GM12878 (cell line): ENCODE data around the gene ASMTL. TPM values are rescaled to one million over a fixed set of nuclear protein-coding genes. Genes with fewer than 3 reads are reported as not detected.

Experiments
- ATAC-seq: fragments of 200-7000 bp; cut with Tn5 transposase; 3 replicates; pipeline ENCODE4 v1.9.1; 2020; ENCODE audit warnings: mild to moderate bottlenecking, moderate library complexity
- BruUV-seq: library from RNA; stranded (reverse); fragments of 400-500 nt; replicated peaks from 2 replicates; lab custom pipeline; 2021; lab: Mats Ljungman, UMichigan
- CTCF ChIA-PET: fragments of 300-600 bp; sonication (Branson Sonifier 250); formaldehyde crosslinking; extraction: SDS; loops from one replicate; lab custom pipeline; 2021; ENCODE audit warnings: inconsistent platforms; lab: Yijun Ruan, JAX
- POLR2A ChIA-PET: fragments of 350-600 bp; formaldehyde crosslinking; extraction: SDS; loops from one replicate; lab custom pipeline; 2021; ENCODE audit warnings: inconsistent platforms; lab: Charles Lee
- RAD21 ChIA-PET: fragments of 300-600 bp; sonication (Branson Sonifier 250); formaldehyde crosslinking; loops from one replicate; lab custom pipeline; 2023; ENCODE audit warnings: antibody characterized with exemption; ENCODE audit not compliant: unreplicated experiment; lab: Charles Lee
- SMC1A ChIA-PET: fragments of 300-600 bp; sonication (Branson Sonifier 250); formaldehyde crosslinking; loops from one replicate; lab custom pipeline; 2023; ENCODE audit not compliant: unreplicated experiment, uncharacterized antibody; lab: Charles Lee
- DNase-seq: peaks from one replicate; pipeline ENCODE4 v3.0.0-alpha.2; 2011; ENCODE audit warnings: low read depth, low spot score
- FAIRE-seq: peaks from 3 replicates; lab custom pipeline; 2011; peaks lifted over from hg19 to GRCh38; lab: Jason Lieb, UNC
- H2AFZ ChIP-seq: 2 replicates; pipeline ENCODE4 v1.6.0; 2011; ENCODE audit warnings: low read depth, low read length, control low read depth; ENCODE audit not compliant: control insufficient read depth
- H3K27ac ChIP-seq: 2 replicates; pipeline ENCODE4 v1.5.1; 2011; ENCODE audit warnings: control low read depth; ENCODE audit not compliant: control insufficient read depth, insufficient read depth
- H3K27me3 ChIP-seq, 2 experiments: replicated peaks in 1 of 2; 2 replicates each; pipeline versions ENCODE4 v1.6.0 to v1.6.1; 2011; ENCODE audit warnings: low read length in 1 of 2; ENCODE audit not compliant: control insufficient read depth in 2 of 2, insufficient read depth in 2 of 2
- H3K36me3 ChIP-seq, 2 experiments: 2 replicates each; pipeline ENCODE4 v1.5.1; 2011; ENCODE audit warnings: low read length in 1 of 2; ENCODE audit not compliant: control insufficient read depth in 2 of 2, insufficient read depth in 2 of 2
- H3K4me1 ChIP-seq: 2 replicates; pipeline ENCODE4 v1.6.1; 2011; ENCODE audit warnings: mild to moderate bottlenecking, low read length, moderate library complexity, mixed read lengths; ENCODE audit not compliant: control insufficient read depth, insufficient read depth
- H3K4me2 ChIP-seq: 2 replicates; pipeline ENCODE4 v1.6.0; 2011; ENCODE audit warnings: control low read depth; ENCODE audit not compliant: control insufficient read depth, insufficient read depth
- H3K4me3 ChIP-seq: fragments of 200-600 bp; sonication (generic); 2 replicates; pipeline ENCODE4 v1.5.1; 2016
- H3K79me2 ChIP-seq: 2 replicates; pipeline ENCODE4 v1.6.0; 2011; ENCODE audit warnings: low read length; ENCODE audit not compliant: control insufficient read depth, insufficient read depth
- H3K9ac ChIP-seq: 2 replicates; pipeline ENCODE4 v1.8.0; 2011; ENCODE audit warnings: low read length, control low read depth, mixed read lengths; ENCODE audit not compliant: control insufficient read depth, insufficient read depth
- H3K9me3 ChIP-seq: replicated peaks from 3 replicates; pipeline ENCODE4 v1.5.1; 2011; ENCODE audit warnings: mild to moderate bottlenecking, low read length; ENCODE audit not compliant: control insufficient read depth, insufficient read depth
- H4K20me1 ChIP-seq: 2 replicates; pipeline ENCODE4 v1.6.0; 2011; ENCODE audit not compliant: control insufficient read depth, insufficient read depth
- ETV6 ChIP-seq, 2 experiments: fragments of 450-650 bp in 1 of 2; IDR thresholded peaks in 1 of 2; conservative IDR thresholded peaks in 1 of 2; 2 replicates each; pipeline ENCODE4 v1.6.1; 2014; ENCODE audit warnings: antibody characterized with exemption in 1 of 2, borderline replicate concordance in 1 of 2, low read depth in 1 of 2, mild to moderate bottlenecking in 1 of 2, moderate library complexity in 1 of 2
- POLR2AphosphoS2 ChIP-seq: IDR thresholded peaks from 2 replicates; pipeline ENCODE4 v1.6.1; 2011; ENCODE audit warnings: low read depth, mild to moderate bottlenecking, low read length, improper control_type of control experiment, moderate library complexity
- ZNF592 ChIP-seq: fragments of 450-650 bp; IDR thresholded peaks from 2 replicates; pipeline ENCODE4 v1.6.1; 2017; ENCODE audit warnings: mild to moderate bottlenecking, moderate library complexity
- WGBS: methylation state at CpG from one replicate; pipeline ENCODE4 v1.1.6; 2016; ENCODE audit warnings: low lambda C conversion rate; ENCODE audit not compliant: insufficient replicate concordance, insufficient coverage; ENCODE audit errors: missing lambda C conversion rate; 5-methylcytosine and 5-hydroxymethylcytosine counted together
- in situ Hi-C: fragments of 300-500 bp; cut with MboI; formaldehyde crosslinking; loops from 9 replicates; pipeline ENCODE4 v1.14.3; 2018; ENCODE audit warnings: mixed read lengths
- intact Hi-C: fragments of 100-400 bp; cut with micrococcal nuclease; formaldehyde crosslinking; loops from one replicate; pipeline ENCODE4 v1.14.2; 2022; ENCODE audit not compliant: unreplicated experiment
- polyA plus RNA-seq, 11 experiments: library from polyadenylated mRNA; depleted of rRNA in 4 of 11; unstranded in 6 of 11; stranded (reverse) in 5 of 11; fragments of >200 nt; fragmentation: Nextera tagmentation in 4 of 11; fragmentation: Illumina TruSeq in 1 of 11; extraction: Ambion mirVana in 4 of 11; extraction: Trizol in 1 of 11; gene quantifications; 1 replicate in 1 of 11; 2 replicates in 10 of 11; pipeline versions ENCODE4 v1.2.1 to v1.2.3, GENCODE V29; 2011 to 2016; ENCODE audit warnings: inconsistent platforms in 2 of 11, missing spikeins in 2 of 11, low read depth in 1 of 11
- total RNA-seq, 4 experiments: library from RNA; depleted of rRNA in 3 of 4; stranded (reverse); fragments of >200 nt in 3 of 4; fragmentation: Illumina TruSeq in 1 of 4; extraction: Trizol in 1 of 4; gene quantifications; 2 replicates each; pipeline versions ENCODE4 v1.2.1 to v1.2.3, GENCODE V29; 2013 to 2021

ASMTL gene
- total and polyA plus RNA-seq, 10 of the 15 experiments (the other 5 are each of a cell fraction or from before 2014, with no cell fraction given): 1.6 to 51.9 (median 32.1) TPM

GRCh38 chrX:1462596-1463251 lies 10.0 kb upstream of the ASMTL start:
- H3K79me2 ChIP-seq: peaks cover 8% of the 10 kb centered on the region
- no peak for ATAC-seq
- in situ Hi-C loops: loop anchor here (5.0 to 25.0 kb wide), 2 partner anchors 190 to 1050 kb away; partner anchors contain the start of genes DHRSX and ZBED1
- no peak for TF ChIP-seq ETV6 (conservative IDR thresholded peaks at IDR 0.05 in 1 of 2, IDR thresholded peaks at IDR 0.05 in 1 of 2; ENCODE audit: borderline replicate concordance in 1 of 2, low read depth in 1 of 2)
- 0 out of 2 replicates have a peak, but pooled peaks have one; percentile 11 for TF ChIP-seq POLR2AphosphoS2
- no peak for TF ChIP-seq ZNF592
- TF ChIP-seq, all 136 proteins: peak for 1
- no peak overlapping the region for H3K27ac ChIP-seq
- BruUV-seq: TSS peak; percentile 50
- WGBS: 48% methylated on average over 19 of the region's 19 CpGs
- H2AFZ ChIP-seq: no peak overlapping the region
- H4K20me1 ChIP-seq: no peaks in the 10 kb centered on the region
- peaks cover 30 to 31% of the 10 kb centered on the region in 2 experiments; a peak in 3 of 4 replicates for H3K36me3 ChIP-seq
- ChIA-PET RAD21 (no interaction called here), SMC1A (no interaction called here), CTCF (no interaction called here), POLR2A (no interaction called here)
- H3K9ac ChIP-seq: no peak overlapping the region
- DNase-seq: no peak
- H3K4me3 ChIP-seq: no peak overlapping the region
- intact Hi-C loops: no loop called here
- no peaks in the 10 kb centered on the region; the same call in 2 of the 3 replicates for H3K9me3 ChIP-seq
- no peak overlapping the region for H3K4me2 ChIP-seq
- no peak for FAIRE-seq
- H3K4me1 ChIP-seq: peaks cover 10% of the 10 kb centered on the region
- H3K27me3 ChIP-seq: no peaks in the 10 kb centered on the region
